Stimulated activated CD8-positive, alpha-beta memory T cell treated with anti-CD3 and anti-CD28 coated beads, Interleukin-4, amount 100 ng/mL, for 4 hours (primary cell): Measurements from ENCODE around the gene TMEM14A.

Experiments
- DNase-seq, 2 donors: peaks; one replicate each; pipeline ENCODE4 v3.0.0-alpha.2; 2020; ENCODE audit warnings: low read depth in 2 of 2, low spot score in 1 of 2

The TMEM14A gene

DNA sequence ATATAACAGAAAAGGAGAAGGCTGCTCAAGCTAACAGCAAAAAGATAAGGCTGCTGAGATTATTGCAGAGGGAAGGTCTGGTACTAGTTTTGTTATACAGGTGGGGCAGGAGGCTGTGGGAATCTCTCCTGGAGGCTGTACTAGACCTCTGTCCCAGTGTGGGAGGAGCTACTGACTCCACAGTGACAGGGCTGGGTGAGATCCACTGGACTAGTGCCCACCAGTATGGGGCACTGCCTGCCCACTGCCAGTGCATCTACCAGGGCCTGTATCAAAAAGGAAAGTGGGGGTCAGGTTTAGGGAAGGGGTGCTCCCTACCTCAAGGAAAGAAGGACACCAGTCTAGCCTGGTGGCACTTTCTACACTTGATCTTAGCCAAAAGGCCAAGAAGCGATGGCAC is 62.3 kb downstream of the TMEM14A start:
- no peak for DNase-seq

DNA sequence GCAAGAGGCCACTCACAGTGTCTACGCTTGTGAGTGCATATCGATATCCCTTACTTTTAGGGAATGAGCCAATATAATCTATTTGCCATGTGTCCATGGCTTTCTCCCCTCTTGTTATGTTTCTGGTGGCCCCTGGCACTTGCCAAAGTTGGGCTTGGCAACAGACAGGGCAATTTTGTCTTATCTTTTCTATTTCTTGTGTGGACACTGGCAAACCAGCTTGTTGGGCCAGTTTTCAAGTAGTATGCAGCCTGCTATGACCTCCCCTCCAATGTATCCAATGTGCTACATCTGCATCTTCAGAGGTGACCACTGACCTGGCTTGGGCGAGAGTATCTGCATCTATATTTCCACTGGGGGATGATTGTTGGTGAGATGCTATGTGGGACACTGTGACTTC is 63.2 kb downstream of the TMEM14A start:
- no peak for DNase-seq

DNA sequence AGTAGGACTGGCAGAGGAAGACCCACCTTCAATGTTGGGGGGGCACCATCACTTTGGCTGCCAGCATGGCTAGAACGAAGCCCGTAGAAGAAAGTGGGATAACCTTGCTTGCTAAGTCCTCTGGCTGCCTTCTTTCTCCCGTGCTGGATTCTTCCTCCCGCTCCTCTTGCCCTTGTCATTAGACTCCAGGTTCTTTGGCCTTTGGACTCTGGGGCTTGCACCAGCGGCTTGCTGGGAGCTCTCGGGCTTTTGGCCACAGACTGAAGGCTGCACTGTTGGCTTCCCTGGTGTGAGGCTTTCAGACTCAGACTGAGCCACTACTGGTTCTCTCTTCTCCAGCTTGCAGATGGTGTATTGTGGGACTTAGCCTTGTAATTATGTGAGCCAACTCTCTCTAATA is 64.2 kb downstream of the TMEM14A start:
- DNase-seq: no peak

DNA sequence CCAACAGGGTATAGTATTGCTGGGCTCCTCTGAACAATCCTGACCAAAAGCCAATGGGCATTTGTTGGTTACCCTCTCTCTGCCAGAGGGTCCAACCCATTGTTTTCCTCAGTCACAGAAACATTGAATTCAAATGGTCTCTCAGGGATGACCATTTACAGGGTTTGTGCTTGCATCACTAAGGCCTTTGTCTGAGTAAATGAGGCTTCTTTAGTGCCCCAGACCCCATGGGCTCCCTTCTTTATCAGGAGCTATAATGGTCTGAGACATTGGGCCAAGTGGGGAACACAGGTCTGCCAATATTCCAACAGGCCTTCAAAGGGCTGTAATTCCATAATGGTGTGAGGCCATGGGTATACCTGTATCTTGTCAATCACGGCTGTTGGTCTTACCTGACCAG is 65.2 kb downstream of the TMEM14A start:
- DNase-seq: no peak
